ENCODE data around the gene KCNIP4. TPM values are rescaled to one million over a fixed set of nuclear protein-coding genes. Genes with fewer than 3 reads are reported as not detected.
"Not testable (repeated sequence)": the region's sequence is repeated elsewhere in the genome, so short reads cannot be mapped to it uniquely, and the experiment has no call there.

Gene KCNIP4
- total RNA-seq, 1 donor from 2014 or later, result 6.2 TPM

- no peaks in the 10 kb centered on the region for H3K9me3 Mint-ChIP-seq
- no peak overlapping the region for H3K27ac Mint-ChIP-seq
These were observed 1188.5 kb downstream of the KCNIP4 start for GRCh38 chr4:20760053-20760452.

GRCh38 chr4:20754036-20754435, 1194.5 kb downstream of the KCNIP4 start:
- Mint-ChIP-seq H3K9me3 (no peaks in the 10 kb centered on the region), H3K36me3 (peaks cover 24% of the 10 kb centered on the region), H3K27me3 (no peaks in the 10 kb centered on the region), H3K27ac (no peak overlapping the region), H3K4me3 (no peak overlapping the region), H3K4me1 (ENCODE audit: unreplicated experiment) (no peaks in the 10 kb centered on the region)
- DNase-seq (ENCODE audit: extremely low spot score, unreplicated experiment), result no peak
- TF ChIP-seq CTCF (conservative IDR thresholded peaks at IDR 0.05), result no peak

More at GRCh38 chr4:20760053-20760452, 1188.5 kb downstream of the KCNIP4 start:
- peaks cover 4% of the 10 kb centered on the region for H3K36me3 Mint-ChIP-seq
- H3K27me3 Mint-ChIP-seq, result no peaks in the 10 kb centered on the region
- TF ChIP-seq CTCF (conservative IDR thresholded peaks at IDR 0.05), result no peak
- no peak for DNase-seq (ENCODE audit: extremely low spot score, unreplicated experiment)
- no peak overlapping the region for H3K4me3 Mint-ChIP-seq
- no peaks in the 10 kb centered on the region for H3K4me1 Mint-ChIP-seq (ENCODE audit: unreplicated experiment)

- H3K36me3 Mint-ChIP-seq, result peaks cover 29% of the 10 kb centered on the region
- H3K4me3 Mint-ChIP-seq, result no peak overlapping the region
- H3K9me3 Mint-ChIP-seq, result no peaks in the 10 kb centered on the region
- H3K27ac Mint-ChIP-seq, result no peak overlapping the region
- DNase-seq (ENCODE audit: extremely low spot score, unreplicated experiment), result no peak
- TF ChIP-seq CTCF (conservative IDR thresholded peaks at IDR 0.05), result no peak
- H3K27me3 Mint-ChIP-seq, result no peaks in the 10 kb centered on the region
- H3K4me1 Mint-ChIP-seq (ENCODE audit: unreplicated experiment), result no peaks in the 10 kb centered on the region
These were observed 1195.9 kb downstream of the KCNIP4 start for GRCh38 chr4:20752641-20753040.

- not testable (repeated sequence) for H3K4me1 Mint-ChIP-seq (ENCODE audit: unreplicated experiment); H3K27ac Mint-ChIP-seq; H3K27me3 Mint-ChIP-seq; H3K9me3 Mint-ChIP-seq; H3K4me3 Mint-ChIP-seq; DNase-seq (ENCODE audit: extremely low spot score, unreplicated experiment)
- H3K36me3 Mint-ChIP-seq, result peaks cover 28% of the 10 kb centered on the region
These were observed 1202.6 kb downstream of the KCNIP4 start for GRCh38 chr4:20746000-20746399.

GRCh38 chr4:20735931-20736330, 1212.6 kb downstream of the KCNIP4 start:
- Mint-ChIP-seq H3K36me3 (peaks cover 47% of the 10 kb centered on the region), H3K9me3 (peaks cover 18% of the 10 kb centered on the region), H3K4me1 (ENCODE audit: unreplicated experiment) (no peaks in the 10 kb centered on the region), H3K4me3 (no peak overlapping the region), H3K27ac (no peak overlapping the region), H3K27me3 (no peaks in the 10 kb centered on the region)
- no peak for DNase-seq (ENCODE audit: extremely low spot score, unreplicated experiment)
- TF ChIP-seq CTCF (conservative IDR thresholded peaks at IDR 0.05), result no peak

- H3K36me3 Mint-ChIP-seq, result peaks cover 57% of the 10 kb centered on the region
- no peak for DNase-seq (ENCODE audit: extremely low spot score, unreplicated experiment)
- no peak for TF ChIP-seq CTCF (conservative IDR thresholded peaks at IDR 0.05)
These were observed 1223.7 kb downstream of the KCNIP4 start for GRCh38 chr4:20724915-20725314.

More at GRCh38 chr4:20724915-20725314, 1223.7 kb downstream of the KCNIP4 start:
- Mint-ChIP-seq H3K27me3 (no peaks in the 10 kb centered on the region), H3K4me3 (no peak overlapping the region), H3K9me3 (peaks cover 4% of the 10 kb centered on the region), H3K4me1 (ENCODE audit: unreplicated experiment) (no peaks in the 10 kb centered on the region), H3K27ac (no peak overlapping the region)
